KMS-11 (cell line): Measurements from ENCODE around the gene OCRL.

Experiments used
- H2AFZ ChIP-seq: fragments of 200-600 bp; sonication (generic); 2 replicates; pipeline ENCODE4 v1.6.1; 2016; ENCODE audit warnings: antibody characterized with exemption, mixed run types, low read depth
- H3K27ac ChIP-seq: fragments of 200-600 bp; sonication (generic); 2 replicates; pipeline ENCODE4 v1.6.1; 2016; ENCODE audit warnings: mild to moderate bottlenecking, mixed run types
- H3K27me3 ChIP-seq: fragments of 200-600 bp; sonication (generic); 2 replicates; pipeline ENCODE4 v1.6.1; 2017; ENCODE audit warnings: mild to moderate bottlenecking, low read depth, mixed run types, moderate library complexity; ENCODE audit not compliant: insufficient read depth
- H3K36me3 ChIP-seq: fragments of 200-600 bp; sonication (generic); 2 replicates; pipeline ENCODE4 v1.6.1; 2017; ENCODE audit warnings: mild to moderate bottlenecking, mixed run types; ENCODE audit not compliant: insufficient read depth
- H3K4me1 ChIP-seq: fragments of 200-600 bp; sonication (generic); 2 replicates; pipeline ENCODE4 v1.6.1; 2016; ENCODE audit warnings: mild to moderate bottlenecking, low read depth, mixed run types; ENCODE audit not compliant: poor library complexity, severe bottlenecking
- H3K4me2 ChIP-seq: fragments of 200-600 bp; sonication (generic); 2 replicates; pipeline ENCODE4 v1.7.0; 2016; ENCODE audit warnings: mild to moderate bottlenecking, mixed run types
- H3K4me3 ChIP-seq: fragments of 200-600 bp; sonication (generic); IDR thresholded peaks from 2 replicates; pipeline ENCODE4 v1.6.1; 2017; ENCODE audit warnings: low read depth, low read length, mixed read lengths; ENCODE audit not compliant: insufficient read depth
- H3K79me2 ChIP-seq: fragments of 200-600 bp; sonication (generic); 2 replicates; pipeline ENCODE4 v1.6.1; 2016; ENCODE audit warnings: low read depth, mixed run types; ENCODE audit not compliant: insufficient read depth
- H3K9ac ChIP-seq: fragments of 200-600 bp; sonication (generic); 2 replicates; pipeline ENCODE4 v1.6.1; 2016; ENCODE audit warnings: mild to moderate bottlenecking, mixed run types
- H4K20me1 ChIP-seq: fragments of 200-600 bp; sonication (generic); 2 replicates; pipeline ENCODE4 v1.6.1; 2016; ENCODE audit warnings: mild to moderate bottlenecking, mixed run types; ENCODE audit not compliant: insufficient read depth
- TF ChIP-seq, protein P1 (sequence below): fragments of 200-600 bp; sonication (generic); conservative IDR thresholded peaks from 2 replicates; pipeline ENCODE4 v1.6.1; 2017; ENCODE audit warnings: low read depth, mild to moderate bottlenecking, antibody characterized with exemption, low read length, moderate library complexity, mixed read lengths

OCRL gene

DNA sequence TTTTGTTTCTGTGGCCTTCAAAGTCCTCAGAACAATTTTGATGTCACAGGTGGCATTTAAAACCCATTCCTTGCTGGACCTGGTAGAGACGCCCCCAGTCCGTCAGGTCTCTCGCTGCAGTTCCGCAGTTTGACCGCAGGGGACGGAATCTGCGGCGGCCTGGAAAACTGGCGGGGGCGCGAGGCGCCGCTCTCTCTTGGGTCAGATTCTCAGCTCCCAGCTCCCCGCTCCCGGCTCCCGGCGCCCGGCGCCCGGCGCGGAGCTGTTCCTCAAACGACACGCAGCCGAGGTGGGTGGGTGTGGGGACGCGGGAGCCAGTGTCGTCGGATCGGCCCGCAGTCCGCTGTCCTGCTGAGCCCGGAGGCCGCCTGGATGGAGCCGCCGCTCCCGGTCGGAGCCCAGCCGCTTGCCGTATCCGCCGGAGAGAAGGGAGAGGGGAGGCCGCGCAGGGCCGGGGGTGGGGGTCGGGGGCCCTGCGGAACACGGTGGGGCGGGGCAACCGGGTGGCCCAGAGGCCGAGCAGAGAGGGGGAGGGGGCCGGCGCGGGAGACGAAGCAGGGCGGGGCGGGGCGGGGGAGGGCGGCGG, at the start of gene OCRL:
TSS of gene OCRL (plus strand) at position 192 of the 586 bp plus-strand sequence. CDS start at position 373, 181 bp downstream.
- peak within 1 kb of the TSS; percentile 44 for H3K27ac ChIP-seq

GRCh38 chrX:129490330-129490729, 49.7 kb upstream of the OCRL start:
- no peak overlapping the region for H3K27ac ChIP-seq
- H3K4me1 ChIP-seq = no peaks in the 10 kb centered on the region
- no peak overlapping the region for H3K4me2 ChIP-seq
- H3K79me2 ChIP-seq = no peaks in the 10 kb centered on the region
- H3K36me3 ChIP-seq = no peaks in the 10 kb centered on the region
- no peaks in the 10 kb centered on the region for H4K20me1 ChIP-seq
- no peak overlapping the region for H2AFZ ChIP-seq
- H3K9ac ChIP-seq = no peak overlapping the region
- no peaks in the 10 kb centered on the region for H3K27me3 ChIP-seq
- TF ChIP-seq, protein P1, sequence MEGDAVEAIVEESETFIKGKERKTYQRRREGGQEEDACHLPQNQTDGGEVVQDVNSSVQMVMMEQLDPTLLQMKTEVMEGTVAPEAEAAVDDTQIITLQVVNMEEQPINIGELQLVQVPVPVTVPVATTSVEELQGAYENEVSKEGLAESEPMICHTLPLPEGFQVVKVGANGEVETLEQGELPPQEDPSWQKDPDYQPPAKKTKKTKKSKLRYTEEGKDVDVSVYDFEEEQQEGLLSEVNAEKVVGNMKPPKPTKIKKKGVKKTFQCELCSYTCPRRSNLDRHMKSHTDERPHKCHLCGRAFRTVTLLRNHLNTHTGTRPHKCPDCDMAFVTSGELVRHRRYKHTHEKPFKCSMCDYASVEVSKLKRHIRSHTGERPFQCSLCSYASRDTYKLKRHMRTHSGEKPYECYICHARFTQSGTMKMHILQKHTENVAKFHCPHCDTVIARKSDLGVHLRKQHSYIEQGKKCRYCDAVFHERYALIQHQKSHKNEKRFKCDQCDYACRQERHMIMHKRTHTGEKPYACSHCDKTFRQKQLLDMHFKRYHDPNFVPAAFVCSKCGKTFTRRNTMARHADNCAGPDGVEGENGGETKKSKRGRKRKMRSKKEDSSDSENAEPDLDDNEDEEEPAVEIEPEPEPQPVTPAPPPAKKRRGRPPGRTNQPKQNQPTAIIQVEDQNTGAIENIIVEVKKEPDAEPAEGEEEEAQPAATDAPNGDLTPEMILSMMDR = no peak
- H3K4me3 ChIP-seq = no peak overlapping the region

More for the DNA sequence above, at the start of gene OCRL:
- peak within 1 kb of the TSS; percentile 77; the same call in 1 of the 2 replicates for H3K9ac ChIP-seq
- H3K79me2 ChIP-seq = 0 out of 2 replicates have a peak, but pooled peaks cover 3% of the 10 kb centered on the region
- TF ChIP-seq, protein P1 = peak; percentile 61; the same call in 1 of the 2 replicates
- no peaks in the 10 kb centered on the region for H3K36me3 ChIP-seq
- H3K4me1 ChIP-seq = peaks cover 6% of the 10 kb centered on the region
- H3K4me2 ChIP-seq = peak within 1 kb of the TSS; percentile 64
- no peaks in the 10 kb centered on the region for H3K27me3 ChIP-seq
- no peak within 1 kb of the TSS; the same call in 1 of the 2 replicates for H2AFZ ChIP-seq
- no peak within 1 kb of the TSS for H3K4me3 ChIP-seq
- no peaks in the 10 kb centered on the region for H4K20me1 ChIP-seq

DNA sequence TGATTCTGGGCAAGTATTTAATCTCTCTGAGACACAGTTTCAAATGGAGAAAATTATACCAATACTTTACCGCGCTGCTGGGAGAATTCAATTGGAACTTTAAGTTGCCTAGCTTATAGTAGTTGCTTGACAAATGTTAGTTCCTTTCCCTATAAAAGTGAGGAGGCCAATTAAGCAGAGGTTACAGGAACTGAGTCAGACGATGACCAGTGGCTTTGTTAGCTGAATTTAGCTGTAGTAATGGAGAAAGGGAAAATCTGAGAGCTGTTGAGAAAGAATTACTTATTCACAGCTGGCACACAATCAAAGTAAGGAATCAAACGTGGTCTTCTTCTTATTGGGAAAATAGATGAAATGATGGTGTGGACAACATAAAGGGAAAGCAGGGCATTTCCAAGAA, 46.4 kb upstream of the OCRL start:
- no peaks in the 10 kb centered on the region for H3K36me3 ChIP-seq
- no peak overlapping the region for H3K27ac ChIP-seq
- H3K4me3 ChIP-seq = no peak overlapping the region
- H2AFZ ChIP-seq = no peak overlapping the region
- H3K4me1 ChIP-seq = no peaks in the 10 kb centered on the region
- no peak overlapping the region for H3K4me2 ChIP-seq
- no peaks in the 10 kb centered on the region for H3K27me3 ChIP-seq
- TF ChIP-seq, protein P1 = no peak
- no peaks in the 10 kb centered on the region for H3K79me2 ChIP-seq
- no peaks in the 10 kb centered on the region for H4K20me1 ChIP-seq
- H3K9ac ChIP-seq = no peak overlapping the region

DNA sequence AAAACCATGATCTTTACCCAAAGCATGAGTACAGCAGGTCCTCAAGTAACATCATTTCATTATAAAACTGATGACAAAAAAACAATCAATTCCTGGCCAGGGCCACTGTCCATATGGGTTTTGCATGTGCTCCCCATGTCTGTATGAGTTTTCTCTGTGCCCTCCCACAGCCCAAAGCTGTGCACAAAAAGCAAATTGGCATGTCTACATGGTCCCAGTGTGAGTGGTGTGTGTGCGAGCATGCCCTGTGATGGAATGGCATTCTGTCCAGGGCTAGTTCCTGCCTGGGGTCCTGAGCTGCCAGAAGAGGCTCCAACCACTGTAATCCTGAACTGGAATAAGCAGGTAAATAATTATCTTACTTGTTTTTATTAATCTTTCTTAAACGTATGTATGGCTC, 45.2 kb upstream of the OCRL start:
- H3K36me3 ChIP-seq = no peaks in the 10 kb centered on the region
- no peak overlapping the region for H2AFZ ChIP-seq
- no peaks in the 10 kb centered on the region for H3K27me3 ChIP-seq
- no peaks in the 10 kb centered on the region for H4K20me1 ChIP-seq
- TF ChIP-seq, protein P1 = no peak
- H3K4me3 ChIP-seq = no peak overlapping the region
- no peak overlapping the region for H3K9ac ChIP-seq
- H3K79me2 ChIP-seq = no peaks in the 10 kb centered on the region
- H3K4me2 ChIP-seq = no peak overlapping the region
- no peaks in the 10 kb centered on the region for H3K4me1 ChIP-seq
- no peak overlapping the region for H3K27ac ChIP-seq
